ENCODE measurements around the gene VWA8.
"Not testable (repeated sequence)": the region's sequence is repeated elsewhere in the genome, so short reads cannot be mapped to it uniquely, and the experiment has no call there.

VWA8 gene

GRCh38 chr13:41617633-41618032 lies 343.3 kb downstream of the VWA8 start:
- H3K27ac Mint-ChIP-seq, H3K4me3 Mint-ChIP-seq, H3K27me3 Mint-ChIP-seq, H3K4me1 Mint-ChIP-seq, H3K9me3 Mint-ChIP-seq: not testable (repeated sequence)
- peaks cover 23% of the 10 kb centered on the region for H3K36me3 Mint-ChIP-seq

GRCh38 chr13:41616151-41616550 lies 344.8 kb downstream of the VWA8 start:
- no peaks in the 10 kb centered on the region for H3K4me1 Mint-ChIP-seq
- peaks cover 23% of the 10 kb centered on the region for H3K36me3 Mint-ChIP-seq

GRCh38 chr13:41615528-41615855 lies 345.4 kb downstream of the VWA8 start:
- Mint-ChIP-seq H3K27me3 (no peaks in the 10 kb centered on the region), H3K9me3 (no peaks in the 10 kb centered on the region), H3K4me3 (no peak overlapping the region), H3K27ac (no peak overlapping the region), H3K4me1 (no peaks in the 10 kb centered on the region), H3K36me3 (peaks cover 27% of the 10 kb centered on the region)

More at GRCh38 chr13:41616151-41616550, 344.8 kb downstream of the VWA8 start:
- Mint-ChIP-seq H3K27ac (no peak overlapping the region), H3K27me3 (no peaks in the 10 kb centered on the region), H3K9me3 (no peaks in the 10 kb centered on the region), H3K4me3 (no peak overlapping the region)

GRCh38 chr13:41614671-41615527 lies 346.0 kb downstream of the VWA8 start:
- no peaks in the 10 kb centered on the region for H3K9me3 Mint-ChIP-seq
- no peak overlapping the region for H3K4me3 Mint-ChIP-seq
- H3K4me1 Mint-ChIP-seq = no peaks in the 10 kb centered on the region
- peaks cover 24% of the 10 kb centered on the region for H3K36me3 Mint-ChIP-seq
- no peak overlapping the region for H3K27ac Mint-ChIP-seq
- no peaks in the 10 kb centered on the region for H3K27me3 Mint-ChIP-seq

- Mint-ChIP-seq H3K4me1 (no peaks in the 10 kb centered on the region), H3K4me3 (no peak overlapping the region), H3K27ac (no peak overlapping the region), H3K27me3 (no peaks in the 10 kb centered on the region), H3K9me3 (no peaks in the 10 kb centered on the region), H3K36me3 (peaks cover 24% of the 10 kb centered on the region)
These were observed 346.8 kb downstream of the VWA8 start for GRCh38 chr13:41613984-41614661.

- peaks cover 26% of the 10 kb centered on the region for H3K36me3 Mint-ChIP-seq
- H3K4me3 Mint-ChIP-seq = no peak overlapping the region
- no peak overlapping the region for H3K27ac Mint-ChIP-seq
- H3K27me3 Mint-ChIP-seq = no peaks in the 10 kb centered on the region
- H3K4me1 Mint-ChIP-seq = no peaks in the 10 kb centered on the region
- no peaks in the 10 kb centered on the region for H3K9me3 Mint-ChIP-seq
These were observed 347.4 kb downstream of the VWA8 start for GRCh38 chr13:41613471-41613870.

- H3K27me3 Mint-ChIP-seq = no peaks in the 10 kb centered on the region
- H3K4me3 Mint-ChIP-seq = no peak overlapping the region
- no peaks in the 10 kb centered on the region for H3K4me1 Mint-ChIP-seq
- H3K36me3 Mint-ChIP-seq = peaks cover 28% of the 10 kb centered on the region
- no peaks in the 10 kb centered on the region for H3K9me3 Mint-ChIP-seq
- H3K27ac Mint-ChIP-seq = no peak overlapping the region
These were observed 349.5 kb downstream of the VWA8 start for GRCh38 chr13:41611385-41611784.

GRCh38 chr13:41610404-41610803 lies 350.5 kb downstream of the VWA8 start:
- Mint-ChIP-seq H3K9me3 (no peaks in the 10 kb centered on the region), H3K27ac (no peak overlapping the region), H3K4me3 (no peak overlapping the region), H3K4me1 (no peaks in the 10 kb centered on the region), H3K27me3 (no peaks in the 10 kb centered on the region), H3K36me3 (peaks cover 27% of the 10 kb centered on the region)

- Mint-ChIP-seq H3K4me3 (no peak overlapping the region), H3K27ac (no peak overlapping the region), H3K4me1 (no peaks in the 10 kb centered on the region), H3K9me3 (no peaks in the 10 kb centered on the region), H3K27me3 (no peaks in the 10 kb centered on the region), H3K36me3 (peaks cover 28% of the 10 kb centered on the region)
These were observed 351.1 kb downstream of the VWA8 start for GRCh38 chr13:41609828-41610227.

DNA sequence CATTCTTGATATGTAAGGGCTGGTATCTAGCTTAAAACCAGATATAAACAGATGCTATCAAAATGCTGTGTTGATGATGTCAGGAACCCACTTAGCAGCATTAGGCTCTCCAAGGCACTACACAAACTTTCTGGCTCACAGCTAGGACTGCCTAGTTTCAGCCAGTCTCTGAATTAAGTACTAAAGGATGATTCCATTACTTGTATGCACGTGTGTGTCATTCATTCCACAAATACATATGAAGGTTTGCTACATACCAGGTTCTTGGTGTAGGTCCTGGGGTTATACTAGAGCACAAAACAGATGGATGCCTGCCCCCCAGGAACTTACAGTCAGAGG lies 352.1 kb downstream of the VWA8 start:
- Mint-ChIP-seq H3K27ac (no peak overlapping the region), H3K27me3 (no peaks in the 10 kb centered on the region), H3K4me3 (no peak overlapping the region)

GRCh38 chr13:41608111-41608838 lies 352.6 kb downstream of the VWA8 start:
- peaks cover 27% of the 10 kb centered on the region for H3K36me3 Mint-ChIP-seq
- H3K27me3 Mint-ChIP-seq = no peaks in the 10 kb centered on the region
- H3K9me3 Mint-ChIP-seq = no peaks in the 10 kb centered on the region
- H3K27ac Mint-ChIP-seq = no peak overlapping the region
- H3K4me1 Mint-ChIP-seq = peaks cover 4% of the 10 kb centered on the region
- no peak overlapping the region for H3K4me3 Mint-ChIP-seq

More for the DNA sequence above, 352.1 kb downstream of the VWA8 start:
- Mint-ChIP-seq H3K36me3 (peaks cover 26% of the 10 kb centered on the region), H3K9me3 (no peaks in the 10 kb centered on the region), H3K4me1 (peaks cover 1% of the 10 kb centered on the region)

DNA sequence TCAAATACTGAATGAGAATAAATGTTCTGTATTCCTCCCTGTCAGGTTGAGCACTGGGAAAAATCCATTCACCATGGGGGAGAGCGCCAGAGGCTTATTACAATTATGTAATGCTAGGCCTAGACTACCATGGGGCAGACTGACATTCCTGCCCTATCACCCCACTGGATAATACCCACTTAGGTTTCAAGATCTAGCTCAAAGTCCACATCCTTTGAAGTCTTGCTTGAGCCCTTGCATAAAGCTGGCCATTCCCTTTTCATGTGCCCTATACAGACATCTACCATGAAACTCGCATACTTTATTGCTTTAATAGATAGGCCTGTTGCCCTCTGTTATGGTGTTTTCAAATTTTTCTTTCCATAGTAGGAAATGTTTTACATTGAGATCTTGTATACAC lies 354.3 kb downstream of the VWA8 start:
- Mint-ChIP-seq H3K4me3 (no peak overlapping the region), H3K27me3 (no peaks in the 10 kb centered on the region), H3K4me1 (peaks cover 4% of the 10 kb centered on the region), H3K27ac (no peak overlapping the region), H3K9me3 (no peaks in the 10 kb centered on the region), H3K36me3 (peaks cover 35% of the 10 kb centered on the region)

GRCh38 chr13:41605319-41606285 lies 355.3 kb downstream of the VWA8 start:
- no peak overlapping the region for H3K4me3 Mint-ChIP-seq
- no peaks in the 10 kb centered on the region for H3K27me3 Mint-ChIP-seq
- peaks cover 4% of the 10 kb centered on the region for H3K4me1 Mint-ChIP-seq
- peaks cover 38% of the 10 kb centered on the region for H3K36me3 Mint-ChIP-seq
- no peak overlapping the region for H3K27ac Mint-ChIP-seq
- no peaks in the 10 kb centered on the region for H3K9me3 Mint-ChIP-seq

GRCh38 chr13:41603917-41604316 lies 357.0 kb downstream of the VWA8 start:
- H3K4me3 Mint-ChIP-seq = no peak overlapping the region

More at GRCh38 chr13:41603917-41604316, 357.0 kb downstream of the VWA8 start:
- Mint-ChIP-seq H3K9me3 (no peaks in the 10 kb centered on the region), H3K4me1 (peaks cover 9% of the 10 kb centered on the region), H3K27me3 (no peaks in the 10 kb centered on the region), H3K36me3 (peaks cover 38% of the 10 kb centered on the region), H3K27ac (peak overlapping the region; percentile 74)
